SU-DHL-6 (cell line): Measurements from ENCODE around the gene MAP3K10.

ENCODE experiments used
- H2AFZ ChIP-seq: fragments of 200-600 bp; sonication (generic); 2 replicates; pipeline ENCODE4 v1.6.1; 2014; ENCODE audit warnings: low read depth, mild to moderate bottlenecking, moderate library complexity, mixed read lengths, antibody characterized with exemption, low read length; ENCODE audit not compliant: severe bottlenecking
- H3F3A ChIP-seq: fragments of 200-600 bp; shearing (Covaris generic); 2 replicates; pipeline ENCODE4 v1.6.0; 2016; ENCODE audit warnings: antibody characterized with exemption, mild to moderate bottlenecking; ENCODE audit not compliant: insufficient read depth
- H3K27ac ChIP-seq: fragments of 200-600 bp; sonication (generic); 2 replicates; pipeline ENCODE4 v1.5.1; 2016; ENCODE audit warnings: low read depth, mild to moderate bottlenecking, low read length, moderate library complexity, mixed read lengths
- H3K27me3 ChIP-seq: fragments of 200-600 bp; sonication (generic), shearing (Covaris generic); 2 replicates; pipeline ENCODE4 v1.6.0; 2014; ENCODE audit warnings: mild to moderate bottlenecking, low read length
- H3K36me3 ChIP-seq: fragments of 200-600 bp; sonication (generic); 2 replicates; pipeline ENCODE4 v1.6.1; 2014; ENCODE audit warnings: mild to moderate bottlenecking, low read length, mixed read lengths
- H3K4me2 ChIP-seq: fragments of 300-600, 200-600 bp; shearing (Covaris generic), sonication (generic); 2 replicates; pipeline ENCODE4 v1.6.0; 2014; ENCODE audit warnings: low read length, low read depth, mild to moderate bottlenecking; ENCODE audit not compliant: poor library complexity, severe bottlenecking
- H3K4me3 ChIP-seq: fragments of 200-600 bp; sonication (generic); 2 replicates; pipeline ENCODE4 v1.5.1; 2014; ENCODE audit warnings: antibody characterized with exemption, low read length, mild to moderate bottlenecking, mixed read lengths; ENCODE audit not compliant: insufficient read depth, poor library complexity, severe bottlenecking
- H3K79me2 ChIP-seq: fragments of 200-600 bp; sonication (generic); 2 replicates; pipeline ENCODE4 v1.6.1; 2014; ENCODE audit warnings: mild to moderate bottlenecking, low read length, moderate library complexity; ENCODE audit not compliant: insufficient read depth
- H3K9ac ChIP-seq: fragments of 200-600 bp; sonication (generic); 2 replicates; pipeline ENCODE4 v1.7.0; 2014; ENCODE audit warnings: mild to moderate bottlenecking, low read length
- H3K9me2 ChIP-seq: fragments of 200-600 bp; sonication (generic); replicated peaks from 2 replicates; pipeline ENCODE4 v1.6.1; 2014; ENCODE audit warnings: low read length; ENCODE audit not compliant: insufficient read depth
- H3K9me3 ChIP-seq: fragments of 200-600 bp; sonication (generic); 2 replicates; pipeline ENCODE4 v1.6.1; 2014; ENCODE audit warnings: low read length, mixed read lengths; ENCODE audit not compliant: insufficient read depth
- H4K20me1 ChIP-seq: fragments of 200-600 bp; sonication (generic); 2 replicates; pipeline ENCODE4 v1.6.1; 2014; ENCODE audit warnings: low read depth, mild to moderate bottlenecking, antibody characterized with exemption, low read length, moderate library complexity, mixed read lengths
- CTCF ChIP-seq: fragments of 200-600 bp; sonication (generic); IDR thresholded peaks from one replicate; pipeline ENCODE4 v1.5.1; 2017; ENCODE audit warnings: antibody characterized with exemption, mild to moderate bottlenecking, low read length, moderate library complexity; ENCODE audit not compliant: insufficient read depth, poor library complexity, severe bottlenecking
- EZH2phosphoT487 ChIP-seq: fragments of 200-600 bp; sonication (generic), shearing (Covaris generic); conservative IDR thresholded peaks from 2 replicates; pipeline ENCODE4 v1.6.1; 2018; ENCODE audit warnings: mild to moderate bottlenecking, antibody characterized with exemption, low read length, moderate library complexity, mixed read lengths

Gene MAP3K10

GRCh38 chr19:40251244-40251643, 60.0 kb downstream of the MAP3K10 start:
- Histone ChIP-seq H3K9ac (no peak overlapping the region), H3K36me3 (0 out of 2 replicates have a peak, but pooled peaks cover 2% of the 10 kb centered on the region), H3K9me3 (no peaks in the 10 kb centered on the region), H3F3A (no peaks in the 10 kb centered on the region), H3K27me3 (no peaks in the 10 kb centered on the region), H2AFZ (no peak overlapping the region), H3K27ac (no peak overlapping the region), H3K79me2 (peaks cover 14% of the 10 kb centered on the region; the same call in 1 of the 2 replicates), H3K4me2 (no peak overlapping the region), H3K4me3 (no peak overlapping the region), H3K9me2 (no peaks in the 10 kb centered on the region), H4K20me1 (no peaks in the 10 kb centered on the region)
- TF ChIP-seq CTCF (no peak), EZH2phosphoT487 (no peak)

DNA sequence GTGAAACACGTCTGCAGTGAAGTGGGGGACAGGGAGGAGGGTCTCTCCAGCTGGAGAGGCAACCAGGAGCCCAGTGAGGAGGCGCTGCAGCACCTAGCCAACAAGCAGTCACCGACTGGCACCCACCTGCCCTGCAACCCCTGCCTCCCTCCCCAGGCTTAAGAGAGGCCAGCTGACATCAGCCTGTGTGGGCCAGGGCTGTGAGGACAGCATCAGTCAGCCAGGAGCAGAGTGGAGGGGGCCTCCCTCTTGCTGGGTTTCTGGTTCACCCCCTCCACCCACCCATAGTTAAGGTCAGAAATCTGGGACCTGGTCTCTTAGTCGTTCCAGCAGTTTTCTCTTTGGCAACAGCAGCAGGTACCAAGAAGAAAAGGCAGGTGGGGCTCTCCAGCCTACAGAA, 60.8 kb downstream of the MAP3K10 start:
- Histone ChIP-seq H3K36me3 (0 out of 2 replicates have a peak, but pooled peaks cover 2% of the 10 kb centered on the region), H3K27ac (no peak overlapping the region), H3K4me2 (no peak overlapping the region), H3K79me2 (peaks cover 14% of the 10 kb centered on the region; the same call in 1 of the 2 replicates), H2AFZ (no peak overlapping the region), H3K27me3 (no peaks in the 10 kb centered on the region), H3K9ac (no peak overlapping the region), H3K9me3 (no peaks in the 10 kb centered on the region), H3K9me2 (no peaks in the 10 kb centered on the region), H4K20me1 (no peaks in the 10 kb centered on the region), H3K4me3 (no peak overlapping the region), H3F3A (no peaks in the 10 kb centered on the region)
- TF ChIP-seq EZH2phosphoT487, result no peak
- no peak for TF ChIP-seq CTCF

DNA sequence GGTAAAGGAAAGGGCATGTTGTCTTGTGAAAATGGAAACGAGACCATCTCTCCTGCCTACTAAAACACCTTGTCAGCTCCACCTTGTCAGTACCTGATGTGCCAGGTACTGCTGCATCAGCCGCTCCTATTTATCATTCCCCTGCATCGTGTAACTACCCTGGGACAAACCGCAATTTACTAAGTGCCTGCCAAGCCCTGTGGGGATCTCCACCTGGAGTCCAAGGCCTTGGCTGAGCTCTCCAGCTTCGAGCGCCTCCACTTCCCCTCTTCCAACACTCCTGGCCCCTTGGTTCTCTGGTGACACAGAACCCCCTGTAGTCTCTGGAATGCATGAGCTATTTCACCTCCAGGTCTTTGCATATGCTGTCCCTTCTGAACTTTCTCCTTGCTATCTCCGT, 61.2 kb downstream of the MAP3K10 start:
- 0 out of 2 replicates have a peak, but pooled peaks cover 2% of the 10 kb centered on the region for H3K36me3 ChIP-seq
- H3K27me3 ChIP-seq, result no peaks in the 10 kb centered on the region
- no peak overlapping the region for H3K9ac ChIP-seq
- peaks cover 14% of the 10 kb centered on the region; the same call in 1 of the 2 replicates for H3K79me2 ChIP-seq
- H3K9me2 ChIP-seq, result no peaks in the 10 kb centered on the region
- H3K9me3 ChIP-seq, result no peaks in the 10 kb centered on the region
- no peak overlapping the region for H3K4me3 ChIP-seq
- no peaks in the 10 kb centered on the region for H3F3A ChIP-seq
- H3K4me2 ChIP-seq, result no peak overlapping the region
- no peak overlapping the region for H2AFZ ChIP-seq
- TF ChIP-seq CTCF (no peak), EZH2phosphoT487 (no peak)
- H3K27ac ChIP-seq, result no peak overlapping the region
- no peaks in the 10 kb centered on the region for H4K20me1 ChIP-seq
